GM12892 (cell line): Measurements from ENCODE around the gene MGA.

Experiments used
- DNase-seq: peaks from one replicate; pipeline ENCODE4 v3.0.0; 2011; ENCODE audit not compliant: insufficient read length
- FAIRE-seq: peaks from 2 replicates; lab custom pipeline; 2011; peaks lifted over from hg19 to GRCh38; lab: Jason Lieb, UNC
- POLR2A ChIP-seq: IDR thresholded peaks from 2 replicates; pipeline ENCODE4 v1.6.1; 2011; ENCODE audit warnings: low read depth, low read length, control low read depth
- POLR2AphosphoS5 ChIP-seq: IDR thresholded peaks from 2 replicates; pipeline ENCODE4 v1.6.1; 2011; ENCODE audit warnings: low read depth, low read length, control low read depth
- TAF1 ChIP-seq: IDR thresholded peaks from 2 replicates; pipeline ENCODE4 v1.6.1; 2011; ENCODE audit warnings: low read depth, mild to moderate bottlenecking, control low read depth, low read length, borderline replicate concordance

The MGA gene

DNA sequence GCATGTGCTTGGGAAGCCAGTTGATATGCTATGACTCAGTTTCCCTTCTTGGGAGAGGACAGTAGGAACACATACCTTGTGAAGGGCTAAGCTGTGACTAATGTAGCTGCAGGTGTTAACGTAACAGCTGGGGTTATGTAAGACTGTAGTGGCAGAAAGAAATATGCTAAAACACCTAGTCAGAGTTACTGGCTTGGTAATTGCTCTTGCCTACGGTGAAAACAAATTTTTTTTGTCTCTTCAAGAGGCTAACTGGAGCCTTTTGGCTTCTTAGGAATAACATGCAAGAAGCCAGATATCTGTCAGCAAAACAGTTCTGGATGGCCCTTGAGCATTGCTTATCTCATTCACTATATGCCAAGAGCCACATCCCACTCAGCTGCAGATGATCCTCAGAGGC, 115.4 kb downstream of the MGA start:
- TF ChIP-seq POLR2A = no peak
- no peak for TF ChIP-seq TAF1
- TF ChIP-seq POLR2AphosphoS5 = no peak
- no peak for FAIRE-seq
- DNase-seq = no peak

DNA sequence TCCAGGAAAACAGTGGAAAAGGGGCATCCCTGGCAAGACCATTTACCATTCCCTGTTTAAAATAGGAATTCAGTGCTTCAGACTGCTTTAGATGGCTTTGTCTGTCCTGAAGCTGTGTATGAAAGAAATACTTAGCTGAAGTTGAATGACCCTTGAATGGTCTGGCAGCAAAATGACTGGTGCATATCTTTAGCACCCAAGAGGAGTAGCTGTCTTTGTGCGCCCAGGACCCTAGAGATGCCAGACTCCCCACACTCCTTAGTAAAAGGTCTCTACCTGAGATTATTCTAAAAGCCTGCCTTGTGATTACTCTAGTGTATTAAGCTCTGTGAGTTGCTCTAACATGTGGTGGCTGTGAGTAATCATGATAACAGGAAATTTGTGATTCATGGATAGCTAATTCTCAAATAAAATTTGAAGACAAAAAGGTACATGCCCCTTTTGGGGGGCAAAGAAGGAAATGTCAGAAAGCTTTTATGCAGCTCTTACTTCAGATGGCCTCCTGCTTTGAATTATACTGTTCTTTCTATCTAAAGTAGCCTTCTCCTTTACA, 117.3 kb downstream of the MGA start:
- FAIRE-seq = no peak
- TF ChIP-seq POLR2A (no peak), POLR2AphosphoS5 (no peak), TAF1 (no peak)
- no peak for DNase-seq

DNA sequence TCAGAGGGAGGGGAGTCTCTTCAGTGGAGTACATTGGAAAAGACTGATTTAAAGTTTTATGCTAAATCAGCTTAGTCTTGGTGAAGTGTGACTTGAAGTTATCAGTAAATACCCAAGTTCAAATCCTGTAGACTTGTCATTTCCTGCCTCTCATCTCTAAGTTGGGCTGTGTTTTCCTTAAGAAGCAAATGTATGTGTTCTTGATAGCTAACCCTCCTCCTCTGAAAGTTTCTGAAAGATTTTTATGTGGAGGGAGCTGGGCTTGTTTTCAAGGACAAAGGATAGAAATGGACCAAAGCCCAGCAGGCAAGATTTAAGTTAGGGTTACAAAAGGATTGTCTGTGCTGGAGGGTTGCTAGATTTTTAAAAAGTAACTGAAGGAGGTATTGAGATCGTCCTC, 118.3 kb downstream of the MGA start:
- DNase-seq (no peak), FAIRE-seq (no peak)
- TF ChIP-seq TAF1 (no peak), POLR2A (no peak), POLR2AphosphoS5 (no peak)

DNA sequence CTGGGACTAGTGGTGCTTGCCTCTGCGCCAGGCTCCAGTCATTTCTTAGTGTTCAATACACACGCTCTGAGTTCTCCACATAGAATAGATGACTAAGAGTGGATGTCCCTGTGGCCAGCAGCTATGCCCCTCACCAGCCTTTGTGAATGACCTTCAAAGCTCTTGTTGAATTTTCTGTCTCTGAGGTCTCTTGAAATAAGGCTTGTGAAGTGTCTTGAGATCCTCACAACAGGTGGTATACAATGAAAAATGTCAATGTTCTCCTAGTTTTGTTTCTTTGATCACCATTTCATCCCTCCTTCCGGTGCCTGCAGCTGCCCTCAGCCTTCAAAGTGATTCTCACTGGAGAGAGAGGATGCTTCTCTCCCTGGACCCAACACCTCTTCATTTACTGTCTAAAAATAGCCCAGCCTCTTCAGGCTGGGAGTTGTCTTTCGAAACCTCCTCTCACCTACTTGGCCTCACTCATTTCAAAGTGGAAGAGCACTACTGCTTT, 119.5 kb downstream of the MGA start:
- TF ChIP-seq POLR2AphosphoS5 (no peak), POLR2A (no peak), TAF1 (no peak)
- FAIRE-seq = no peak

DNA sequence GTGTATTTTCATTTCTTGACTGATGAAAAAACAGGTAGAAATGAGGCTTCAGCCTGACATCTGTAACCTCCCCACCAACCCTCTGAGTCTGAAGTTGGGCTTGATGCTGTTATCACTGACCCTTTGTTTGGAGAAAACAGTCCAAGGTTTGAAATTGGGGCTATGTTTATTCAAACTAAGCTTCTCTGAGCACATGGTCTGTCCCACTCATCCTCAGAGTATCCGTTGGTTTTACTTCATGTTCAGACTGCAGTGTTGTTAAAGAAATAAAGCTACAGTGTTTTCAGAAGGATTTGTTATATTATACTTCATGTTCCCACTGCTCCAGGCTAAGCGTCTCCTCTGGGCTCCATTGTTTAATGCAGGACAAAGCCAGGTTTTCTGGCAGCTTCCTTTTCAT, 120.1 kb downstream of the MGA start:
- FAIRE-seq = no peak
- no peak for DNase-seq
- TF ChIP-seq POLR2AphosphoS5 (no peak), TAF1 (no peak)

More for the DNA sequence above, 119.5 kb downstream of the MGA start:
- DNase-seq = no peak

DNA sequence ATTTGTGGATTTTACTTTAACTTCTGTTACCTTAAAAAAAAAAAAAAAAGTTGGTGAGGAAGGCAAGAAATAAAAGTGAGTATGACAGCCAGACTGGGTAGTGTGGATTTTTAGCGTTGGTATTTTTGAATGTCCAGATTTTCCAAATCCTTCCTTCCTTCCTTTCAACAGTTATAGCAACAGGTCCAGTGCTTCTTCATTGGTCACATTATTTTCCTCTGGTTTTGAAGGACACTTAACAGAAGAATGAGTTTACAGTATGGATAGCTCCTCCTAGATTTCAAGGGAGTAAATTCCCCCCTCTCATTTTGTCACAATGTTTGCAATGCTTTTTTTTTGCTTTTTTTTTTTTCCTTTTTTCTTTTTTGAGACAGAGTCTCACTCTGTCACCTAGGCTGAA, 120.5 kb downstream of the MGA start:
- TF ChIP-seq POLR2A (no peak), TAF1 (no peak), POLR2AphosphoS5 (no peak)
- FAIRE-seq = no peak
- no peak for DNase-seq

DNA sequence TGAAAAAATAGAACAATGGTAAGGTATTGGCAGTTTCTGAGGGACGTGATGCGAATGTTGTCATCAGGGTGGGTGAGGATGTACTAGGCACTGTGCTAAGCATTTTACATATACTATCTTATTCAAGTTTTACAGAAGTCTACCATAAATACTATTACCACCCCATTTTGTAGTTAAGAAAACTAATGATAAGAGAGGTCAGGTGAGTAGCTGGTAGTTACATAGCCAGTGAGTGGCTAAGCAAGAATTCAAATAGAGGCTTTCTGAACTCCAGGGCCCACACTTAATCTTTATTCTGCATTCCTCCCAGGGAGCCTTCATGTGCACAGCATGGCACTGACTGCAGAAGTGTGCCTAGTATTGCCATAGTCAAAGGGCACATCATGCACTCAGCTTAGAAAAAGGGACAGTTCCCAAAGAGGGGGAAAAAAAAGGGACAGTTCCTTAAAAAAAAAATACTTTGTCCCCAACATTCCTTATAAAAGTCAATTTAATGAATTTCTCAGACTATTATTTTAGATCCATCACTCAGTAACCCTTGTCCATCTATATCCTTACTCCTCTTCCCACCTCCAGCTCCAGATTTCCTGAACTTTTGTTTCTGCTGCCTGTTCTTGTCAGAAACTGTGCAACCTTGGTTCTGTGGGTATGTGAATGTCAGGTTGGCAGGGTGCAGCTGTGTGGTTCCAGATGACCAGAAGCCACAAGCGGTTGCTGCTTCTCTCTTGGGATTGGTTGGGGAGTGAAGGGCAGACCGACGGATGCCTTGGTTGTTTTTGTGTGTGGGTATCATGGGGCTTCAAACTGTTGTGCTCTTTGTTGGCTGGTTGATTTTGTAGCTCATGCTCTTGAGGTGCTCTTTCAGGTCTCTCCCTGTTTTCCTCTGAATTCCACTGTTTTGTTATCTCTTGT, 122.4 kb downstream of the MGA start:
- no peak for DNase-seq
- TF ChIP-seq POLR2AphosphoS5 (no peak), POLR2A (no peak), TAF1 (no peak)
- FAIRE-seq = peak; percentile 21

DNA sequence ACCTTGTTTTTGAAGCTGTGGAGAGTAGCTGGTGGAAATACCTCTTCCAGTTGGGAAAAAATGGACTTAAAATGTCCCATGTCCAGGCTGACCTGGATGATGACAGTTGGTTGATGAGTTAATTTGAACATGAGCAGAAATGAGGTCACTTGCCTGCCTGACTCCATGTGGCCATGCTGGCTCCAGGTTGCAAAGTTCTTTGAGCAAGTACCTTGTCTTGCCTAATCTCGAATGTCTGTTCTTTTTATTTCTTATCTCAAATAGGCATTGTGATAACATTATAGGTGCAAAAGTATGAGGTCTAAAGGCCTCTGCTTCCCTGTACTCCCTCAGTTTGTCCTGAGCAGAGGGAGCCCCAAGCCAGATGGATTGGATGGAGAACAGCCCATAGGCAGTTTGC, 123.1 kb downstream of the MGA start:
- no peak for FAIRE-seq
- TF ChIP-seq POLR2A = no peak
- TF ChIP-seq TAF1 = no peak
- no peak for TF ChIP-seq POLR2AphosphoS5
- DNase-seq = no peak

DNA sequence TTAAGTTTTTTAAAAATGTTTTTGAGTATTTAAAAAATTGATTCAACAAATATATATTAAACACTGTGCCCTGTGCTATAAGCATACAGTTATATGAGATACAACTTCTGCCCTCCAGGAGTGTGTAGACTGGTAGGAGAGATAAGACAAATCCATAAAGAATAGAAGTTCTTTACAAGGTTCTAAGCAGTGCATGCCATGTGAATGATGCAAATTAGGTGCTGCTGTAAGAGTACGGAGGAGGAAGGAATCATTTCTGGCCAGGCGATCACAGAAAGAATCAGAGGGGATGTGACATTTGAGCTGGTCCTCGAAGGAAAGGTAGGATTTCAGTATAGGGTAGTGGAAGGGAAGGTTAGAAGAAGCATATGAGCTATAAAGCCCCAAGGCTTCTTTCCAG, 128.1 kb downstream of the MGA start:
- no peak for TF ChIP-seq POLR2A
- no peak for TF ChIP-seq POLR2AphosphoS5
- no peak for TF ChIP-seq TAF1
- FAIRE-seq (no peak), DNase-seq (no peak)

DNA sequence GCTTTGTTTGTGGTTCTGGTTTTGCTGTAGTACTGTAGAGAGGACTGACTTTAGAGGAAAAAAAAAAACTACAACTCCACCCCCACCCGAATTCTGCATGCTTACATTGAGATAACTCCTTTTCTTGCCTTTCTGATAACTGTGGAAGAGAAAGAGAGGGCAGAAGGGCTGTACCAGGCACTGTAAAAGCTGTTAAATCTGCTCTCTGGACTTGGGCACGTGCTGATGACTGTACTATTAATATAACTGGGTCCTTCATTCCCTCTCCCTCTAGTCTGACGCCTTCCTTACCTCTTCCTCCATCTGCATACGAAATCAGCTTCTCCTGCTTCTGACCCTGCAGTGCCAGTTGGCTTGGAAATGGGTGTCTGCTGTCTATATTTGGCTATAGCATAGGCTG, 129.0 kb downstream of the MGA start:
- FAIRE-seq (no peak), DNase-seq (no peak)

DNA sequence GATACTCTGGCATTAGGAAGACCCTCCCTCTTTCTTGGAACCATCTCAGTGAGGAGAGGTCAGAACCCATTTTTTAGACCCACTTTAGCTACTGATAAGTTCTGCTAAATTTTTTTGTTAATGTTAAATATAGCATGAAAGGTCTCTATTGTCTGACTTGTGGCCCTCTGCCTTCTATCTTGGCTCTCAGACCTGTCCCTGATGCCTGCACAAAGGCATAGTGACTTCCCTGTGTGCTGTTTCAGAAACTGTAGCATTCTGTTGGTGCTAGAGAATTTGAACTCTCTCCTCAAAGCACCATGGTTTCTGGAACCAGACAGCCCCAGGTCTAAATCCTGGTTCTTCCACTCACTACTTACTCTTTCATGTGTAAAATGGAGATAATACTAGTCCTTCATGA, 129.5 kb downstream of the MGA start:
- DNase-seq (no peak), FAIRE-seq (no peak)
- no peak for TF ChIP-seq POLR2A
- no peak for TF ChIP-seq POLR2AphosphoS5
- no peak for TF ChIP-seq TAF1

More for the DNA sequence above, 129.0 kb downstream of the MGA start:
- TF ChIP-seq POLR2AphosphoS5 (no peak), TAF1 (no peak), POLR2A (no peak)

DNA sequence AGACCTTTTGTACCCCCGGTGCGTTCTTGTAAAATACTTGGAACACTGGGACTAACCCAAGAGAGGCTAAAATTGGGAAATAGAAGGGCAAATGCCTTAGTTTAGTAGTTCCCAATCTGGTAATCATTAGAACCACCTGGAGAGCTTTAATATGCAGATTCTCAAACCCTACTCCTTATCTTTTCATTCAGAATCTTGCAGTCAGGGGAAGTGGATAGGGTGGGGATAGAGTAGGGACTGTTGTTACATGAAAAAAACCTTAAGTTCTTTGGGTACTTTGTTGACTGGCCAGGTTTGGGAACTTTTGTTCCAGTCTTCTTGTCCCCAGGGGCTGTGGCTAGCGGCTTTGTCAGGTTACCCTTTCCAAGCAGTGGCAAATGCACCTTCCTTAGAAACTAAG, 130.0 kb downstream of the MGA start:
- no peak for TF ChIP-seq TAF1
- TF ChIP-seq POLR2AphosphoS5 = no peak
- TF ChIP-seq POLR2A = no peak
- FAIRE-seq = no peak
- DNase-seq = no peak
